Lower leg skin (tissue), 4 donors: Measurements from ENCODE around the gene LGALS8. TPM values are rescaled to one million over a fixed set of nuclear protein-coding genes. Genes with fewer than 3 reads are reported as not detected.
"Not testable (repeated sequence)": the region's sequence is repeated elsewhere in the genome, so short reads cannot be mapped to it uniquely, and the experiment has no call there.

ENCODE experiments used
- DNase-seq, 2 donors: peaks; one replicate each; pipeline ENCODE4 v3.0.0-alpha.2; 2019; ENCODE audit warnings: low spot score in 2 of 2
- H3K4me3 ChIP-seq: fragments of 200-600 bp; sonication (generic); 2 replicates; pipeline ENCODE4 v1.5.1; 2017; ENCODE audit warnings: mild to moderate bottlenecking, low read depth; ENCODE audit not compliant: poor library complexity, severe bottlenecking
- POLR2A ChIP-seq, 2 donors: fragments of 450-650 bp; IDR thresholded peaks; one replicate each; pipeline ENCODE4 v1.6.1; 2016 to 2017; ENCODE audit warnings: antibody characterized with exemption in 2 of 2, mild to moderate bottlenecking in 1 of 2, moderate library complexity in 1 of 2
- WGBS, 2 donors: methylation state at CpG; one replicate each; pipeline ENCODE4 v1.1.5; 2018; 5-methylcytosine and 5-hydroxymethylcytosine counted together
- intact Hi-C: fragments of 100-400 bp; cut with DNase I; formaldehyde crosslinking; loops from one replicate; pipeline ENCODE4 v1.15.0; 2023; ENCODE audit warnings: low total_unique reads
- total RNA-seq, 4 donors: library from RNA; depleted of rRNA; stranded (reverse); fragments of >200 nt; gene quantifications; one replicate each; pipeline ENCODE4 v1.1.0, GENCODE V29; 2016
- TF ChIP-seq, protein P1 (sequence below), 3 donors: fragments of 450-650 bp; IDR thresholded peaks; one replicate each; pipeline ENCODE4 v1.5.1; 2016; ENCODE audit warnings: antibody characterized with exemption in 3 of 3, mild to moderate bottlenecking in 3 of 3, moderate library complexity in 2 of 3

Gene LGALS8
- total RNA-seq: 100 to 1,000 TPM in 1 of 4 donors, 10 to 100 TPM in 3; 80.2 to 138 (median 89.4) TPM

GRCh38 chr1:236523704-236524141 is at the start of gene LGALS8:
TSS of gene LGALS8 (plus strand) at chr1:236523982. CDS start at chr1:236526071, 2,089 bp downstream.
- peak within 1 kb of the TSS; percentile 80 for H3K4me3 ChIP-seq
- peak; percentile 88 to 98 for DNase-seq
- intact Hi-C loops: no loop called here
- WGBS, 2 donors: 0 to 1% methylated on average over 28 to 35 of the region's 35 CpGs
- TF ChIP-seq POLR2A (IDR thresholded peaks at IDR 0.05): no peak
- TF ChIP-seq, protein P1, sequence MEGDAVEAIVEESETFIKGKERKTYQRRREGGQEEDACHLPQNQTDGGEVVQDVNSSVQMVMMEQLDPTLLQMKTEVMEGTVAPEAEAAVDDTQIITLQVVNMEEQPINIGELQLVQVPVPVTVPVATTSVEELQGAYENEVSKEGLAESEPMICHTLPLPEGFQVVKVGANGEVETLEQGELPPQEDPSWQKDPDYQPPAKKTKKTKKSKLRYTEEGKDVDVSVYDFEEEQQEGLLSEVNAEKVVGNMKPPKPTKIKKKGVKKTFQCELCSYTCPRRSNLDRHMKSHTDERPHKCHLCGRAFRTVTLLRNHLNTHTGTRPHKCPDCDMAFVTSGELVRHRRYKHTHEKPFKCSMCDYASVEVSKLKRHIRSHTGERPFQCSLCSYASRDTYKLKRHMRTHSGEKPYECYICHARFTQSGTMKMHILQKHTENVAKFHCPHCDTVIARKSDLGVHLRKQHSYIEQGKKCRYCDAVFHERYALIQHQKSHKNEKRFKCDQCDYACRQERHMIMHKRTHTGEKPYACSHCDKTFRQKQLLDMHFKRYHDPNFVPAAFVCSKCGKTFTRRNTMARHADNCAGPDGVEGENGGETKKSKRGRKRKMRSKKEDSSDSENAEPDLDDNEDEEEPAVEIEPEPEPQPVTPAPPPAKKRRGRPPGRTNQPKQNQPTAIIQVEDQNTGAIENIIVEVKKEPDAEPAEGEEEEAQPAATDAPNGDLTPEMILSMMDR (IDR thresholded peaks at IDR 0.05): no peak

- no peak for DNase-seq
- H3K4me3 ChIP-seq: no peak overlapping the region
- 89 to 96% methylated on average over 5 of the region's 5 CpGs for WGBS, 2 donors
- TF ChIP-seq, protein P1 (IDR thresholded peaks at IDR 0.05): no peak
- TF ChIP-seq POLR2A (IDR thresholded peaks at IDR 0.05): no peak
- intact Hi-C loops: no loop called here
Observed at GRCh38 chr1:236476019-236476418, 47.8 kb upstream of the LGALS8 start.

DNA sequence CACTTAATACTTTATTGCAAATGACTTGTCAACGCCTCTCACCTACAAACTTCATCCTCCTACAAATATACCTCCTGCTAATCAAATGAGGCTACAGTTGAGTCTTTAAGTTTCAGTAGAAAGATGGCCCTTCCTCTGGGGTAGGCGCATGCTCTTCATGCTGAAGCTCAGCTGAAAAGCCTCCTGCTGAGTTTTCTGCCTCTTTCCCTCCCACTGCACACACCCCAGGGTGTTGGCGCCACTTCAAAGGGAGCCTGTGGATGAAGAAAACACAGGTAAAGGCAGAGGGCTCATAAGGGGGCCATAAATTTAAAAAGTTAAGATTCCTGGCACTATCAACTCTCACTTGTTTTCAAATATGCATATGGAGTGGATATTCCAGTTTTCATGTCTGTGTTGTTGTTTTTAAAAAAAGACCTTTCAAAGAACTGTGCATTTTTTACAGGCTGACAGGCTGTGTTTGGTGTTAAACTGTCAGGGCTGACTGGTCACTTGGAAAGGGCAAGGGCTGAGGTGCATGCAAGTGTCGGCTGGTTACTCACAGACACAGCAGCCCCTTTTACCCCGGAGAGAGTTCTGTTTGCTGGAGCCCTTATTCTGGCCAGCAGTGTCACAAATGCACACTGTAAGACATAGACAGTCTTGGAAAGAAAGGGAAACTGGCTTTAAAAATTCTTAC is 42.9 kb upstream of the LGALS8 start:
- 52 to 59% methylated on average over 5 of the region's 5 CpGs for WGBS, 2 donors
- intact Hi-C loops: no loop called here
- TF ChIP-seq, protein P1 (IDR thresholded peaks at IDR 0.05): no peak
- no peak for TF ChIP-seq POLR2A (IDR thresholded peaks at IDR 0.05)
- DNase-seq: no peak
- H3K4me3 ChIP-seq: no peak overlapping the region

DNA sequence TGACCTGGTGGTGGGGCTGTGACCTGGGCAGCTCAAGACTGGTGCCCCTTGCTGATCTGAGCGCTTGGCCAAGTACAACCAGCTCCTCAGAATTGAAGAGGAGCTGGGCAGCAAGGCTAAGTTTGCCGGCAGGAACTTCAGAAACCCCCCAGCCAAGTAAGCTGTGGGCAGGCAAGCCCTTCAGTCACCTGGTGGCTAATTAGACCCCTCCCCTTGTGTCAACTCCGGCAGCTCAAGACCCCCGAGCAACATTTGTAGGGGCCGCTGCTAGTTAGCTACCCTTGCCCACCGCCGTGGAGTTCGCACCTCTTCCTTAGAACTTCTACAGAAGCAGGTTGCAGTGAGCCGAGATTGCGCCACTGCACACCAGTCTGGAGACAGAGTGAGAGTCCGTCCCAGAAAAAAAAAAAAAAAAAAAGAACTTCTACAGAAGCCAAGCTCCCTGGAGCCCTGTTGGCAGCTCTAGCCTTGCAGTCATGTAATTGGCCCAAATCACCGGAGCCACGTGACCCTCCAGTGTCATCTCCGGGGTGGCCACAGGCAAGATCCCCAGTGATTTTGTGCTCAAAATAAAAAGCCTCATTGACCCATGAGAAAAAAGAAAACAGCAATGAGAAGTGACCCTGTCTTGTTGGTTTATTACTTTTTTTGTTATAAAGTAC is 39.3 kb upstream of the LGALS8 start:
- WGBS, 2 donors: 63 to 75% methylated on average over 12 to 14 of the region's 14 CpGs
- no peak overlapping the region for H3K4me3 ChIP-seq
- TF ChIP-seq, protein P1 (IDR thresholded peaks at IDR 0.05): no peak
- no peak for TF ChIP-seq POLR2A (IDR thresholded peaks at IDR 0.05)
- intact Hi-C loops: no loop called here
- DNase-seq: no peak

DNA sequence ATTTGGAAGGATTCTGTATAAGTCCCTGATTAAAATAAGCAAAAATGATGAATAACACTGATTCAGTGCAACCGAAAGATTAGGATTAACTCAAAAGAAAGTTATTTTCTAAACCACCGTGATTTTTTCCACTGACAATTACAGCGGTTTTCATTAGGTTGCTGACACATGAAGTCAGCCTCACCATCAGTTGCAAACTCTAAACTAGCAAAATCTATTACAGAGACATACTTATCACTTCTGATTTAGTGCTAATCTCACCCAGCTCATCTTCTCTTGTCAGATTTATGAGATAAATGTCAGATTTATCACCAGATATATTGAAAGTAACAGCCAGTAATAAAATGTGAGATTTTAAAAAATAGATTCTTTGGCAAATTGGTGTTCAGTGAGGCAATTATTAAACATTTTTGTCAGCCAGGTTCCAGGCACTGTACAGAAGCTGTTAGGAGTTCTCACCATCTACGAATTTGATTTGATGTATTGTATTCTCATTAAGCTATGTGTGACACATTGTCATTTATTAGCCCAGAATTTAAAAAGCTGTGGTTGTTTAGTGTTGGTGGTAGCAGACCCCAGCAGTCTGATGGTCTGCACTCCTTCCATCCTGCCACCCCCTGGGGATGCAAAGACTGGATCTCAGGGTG is 37.3 kb upstream of the LGALS8 start:
- no peak for TF ChIP-seq POLR2A (IDR thresholded peaks at IDR 0.05)
- TF ChIP-seq, protein P1 (IDR thresholded peaks at IDR 0.05): no peak
- intact Hi-C loops: no loop called here
- H3K4me3 ChIP-seq: no peak overlapping the region
- WGBS, 2 donors: 47 to 51% methylated on average over 4 of the region's 4 CpGs
- peak in 1 of 2 donors; percentile 45 for DNase-seq

DNA sequence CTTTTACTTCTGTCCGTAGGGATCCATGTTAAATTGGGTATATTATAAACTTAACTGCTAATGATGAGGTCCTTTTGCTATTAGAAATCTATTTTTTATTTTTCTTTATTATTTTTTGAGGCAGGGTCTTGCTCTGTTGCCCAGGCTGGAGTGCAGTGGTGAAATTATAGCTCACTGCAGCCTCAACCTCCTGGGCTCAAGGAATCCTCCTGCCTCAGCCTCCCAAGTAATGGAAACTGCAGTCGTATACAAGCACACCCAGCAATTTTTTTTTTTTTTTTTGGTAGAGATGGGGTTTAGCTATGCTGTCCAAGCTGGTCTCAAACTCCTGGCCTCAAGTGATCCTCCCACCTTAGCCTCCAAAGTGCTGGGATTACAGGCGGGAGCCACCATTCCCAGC is 34.6 kb upstream of the LGALS8 start:
- WGBS, 2 donors: 81 to 84% methylated on average over 3 of the region's 3 CpGs
- intact Hi-C loops: not testable (repeated sequence)

More for the DNA sequence above, 34.6 kb upstream of the LGALS8 start:
- DNase-seq, H3K4me3 ChIP-seq: not testable (repeated sequence)
